HL-60 (cell line): Measurements from ENCODE around the gene SLC23A2.

Experiments used
- DNase-seq, 2 experiments: peaks; one replicate each; pipeline ENCODE4 v3.0.0-alpha.2; 2010 to 2020; ENCODE audit warnings: low read depth in 1 of 2, low spot score in 1 of 2
- H3K27ac ChIP-seq: fragments of 250-450 bp; sonication (Bioruptor Pico); replicated peaks from 2 replicates; pipeline ENCODE4 v1.5.1; 2020; ENCODE audit warnings: mild to moderate bottlenecking, moderate library complexity
- H3K27me3 ChIP-seq: fragments of 250-450 bp; sonication (Bioruptor Pico); 2 replicates; pipeline ENCODE4 v1.5.1; 2021; ENCODE audit warnings: mild to moderate bottlenecking, moderate library complexity; ENCODE audit not compliant: insufficient read depth, poor library complexity, severe bottlenecking
- H3K4me3 ChIP-seq: replicated peaks from 2 replicates; pipeline ENCODE4 v1.5.1; 2011; ENCODE audit warnings: mild to moderate bottlenecking, control low read depth, low read length; ENCODE audit not compliant: insufficient read depth
- CTCF ChIP-seq: IDR thresholded peaks from one replicate; pipeline ENCODE4 v1.5.1; 2011; ENCODE audit warnings: low read length, control low read depth, inconsistent platforms; ENCODE audit not compliant: insufficient read depth
- GABPA ChIP-seq: IDR thresholded peaks from 2 replicates; pipeline ENCODE4 v1.6.1; 2012; ENCODE audit warnings: low read depth
- POLR2AphosphoS5 ChIP-seq: IDR thresholded peaks from 2 replicates; pipeline ENCODE4 v1.6.1; 2012; ENCODE audit warnings: low read depth
- REST ChIP-seq: IDR thresholded peaks from 2 replicates; pipeline ENCODE4 v1.6.1; 2012; ENCODE audit warnings: low read depth; ENCODE audit not compliant: insufficient replicate concordance
- SPI1 ChIP-seq: IDR thresholded peaks from 2 replicates; pipeline ENCODE4 v1.6.1; 2012; ENCODE audit warnings: low read depth, mild to moderate bottlenecking, borderline replicate concordance

SLC23A2 gene

DNA sequence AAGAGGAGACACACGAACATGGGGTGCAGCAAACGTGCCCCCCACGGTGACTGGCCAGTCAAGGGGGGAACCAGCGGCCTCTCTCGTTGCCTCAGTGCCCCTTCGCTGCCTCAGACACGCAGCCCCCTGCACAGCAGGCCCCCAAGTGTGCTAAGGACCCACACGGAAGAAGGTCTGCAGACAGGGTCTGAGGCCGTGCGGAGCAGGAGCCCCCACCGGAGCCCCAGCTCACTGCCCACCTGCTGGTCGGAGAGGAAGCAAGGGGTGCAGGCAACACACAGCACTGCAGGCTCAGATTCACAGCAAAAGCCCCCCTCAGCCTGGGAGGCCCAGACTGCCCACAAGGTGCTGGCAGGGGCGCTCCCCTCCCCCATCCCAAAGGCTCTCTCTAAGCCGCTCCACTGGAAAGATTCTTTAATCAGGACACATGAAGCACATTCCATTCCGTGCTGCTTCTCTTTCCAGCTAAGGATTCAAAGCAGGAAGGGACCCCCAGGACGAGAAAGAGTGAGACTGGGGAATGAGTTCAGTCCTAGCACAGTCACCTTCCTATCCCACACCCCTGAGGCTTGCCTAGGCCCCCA is 105.1 kb downstream of the SLC23A2 start:
- Histone ChIP-seq H3K27me3 (no peaks in the 10 kb centered on the region), H3K4me3 (no peak overlapping the region), H3K27ac (no peak overlapping the region)
- no peak for TF ChIP-seq CTCF
- no peak for TF ChIP-seq GABPA
- TF ChIP-seq POLR2AphosphoS5 = no peak
- no peak for TF ChIP-seq SPI1
- no peak for TF ChIP-seq REST
- no peak for DNase-seq

GRCh38 chr20:4894981-4895381 is 106.3 kb downstream of the SLC23A2 start:
- TF ChIP-seq POLR2AphosphoS5 (no peak), REST (no peak), SPI1 (no peak)
- Histone ChIP-seq H3K4me3 (no peak overlapping the region), H3K27ac (no peak overlapping the region)

GRCh38 chr20:4894409-4894808 is 106.9 kb downstream of the SLC23A2 start:
- H3K4me3 ChIP-seq = no peak overlapping the region
- H3K27me3 ChIP-seq = no peaks in the 10 kb centered on the region
- DNase-seq = no peak
- H3K27ac ChIP-seq = no peak overlapping the region
- no peak for TF ChIP-seq REST
- TF ChIP-seq SPI1 = no peak
- TF ChIP-seq CTCF = no peak
- no peak for TF ChIP-seq GABPA
- TF ChIP-seq POLR2AphosphoS5 = no peak

More at GRCh38 chr20:4894981-4895381, 106.3 kb downstream of the SLC23A2 start:
- H3K27me3 ChIP-seq = no peaks in the 10 kb centered on the region
- DNase-seq = no peak
